Cerebellar nuclear complex (tissue), 1 donor: ENCODE results near the gene THPO.
A peak's percentile ranks its signal among the peaks of the same experiment; 100 is the strongest.
"Not testable (repeated sequence)": the region's sequence is repeated elsewhere in the genome, so short reads cannot be mapped to it uniquely, and the experiment has no call there.

Experiments
- DNase-seq, 2 experiments: peaks; one replicate each; lab custom pipeline; 2025; lab: John Stamatoyannopoulos, UW

THPO gene

DNA sequence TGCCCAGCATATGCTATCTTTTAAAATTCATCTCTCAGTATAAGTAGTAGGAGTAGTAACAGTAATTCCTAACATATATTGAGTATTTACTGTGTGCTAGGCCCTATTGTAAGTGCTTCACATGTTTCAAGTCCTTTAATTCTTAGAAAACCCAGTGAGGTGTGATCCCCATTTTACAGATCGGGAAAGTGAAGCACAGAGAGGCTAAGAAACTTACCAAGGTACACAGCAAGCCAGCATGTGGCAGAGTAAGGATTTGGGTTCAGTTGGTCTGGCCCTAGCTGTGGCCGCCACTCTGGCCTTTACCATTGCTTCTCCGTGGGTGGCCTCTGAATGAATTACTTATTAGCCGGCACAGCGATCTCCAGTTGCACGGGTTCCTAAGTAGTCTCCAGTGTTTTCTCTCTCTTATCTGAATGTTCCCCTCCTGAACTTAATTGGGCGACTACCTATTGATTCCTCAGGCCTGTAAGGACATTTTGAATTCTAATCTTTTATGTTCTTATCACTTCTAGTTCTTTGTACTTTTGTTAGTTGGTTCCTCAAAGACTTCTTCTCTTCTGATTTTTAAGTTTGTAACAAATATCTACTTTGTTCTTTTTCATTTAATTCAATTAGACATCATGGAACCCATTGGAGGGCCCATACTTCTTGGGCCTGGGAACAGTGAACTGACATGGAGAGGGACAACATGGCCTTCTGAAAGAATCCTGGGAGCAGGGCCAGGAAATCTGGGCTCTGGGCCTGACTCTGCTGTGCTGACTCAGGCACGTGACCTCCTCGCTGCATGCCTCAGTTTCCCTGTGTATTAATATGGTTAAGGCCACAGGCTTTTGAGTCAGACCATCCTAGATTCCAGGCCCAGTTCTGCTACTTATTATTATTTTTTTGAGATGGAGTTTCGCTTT lies 28.2 kb downstream of the THPO start:
- DNase-seq, result no peak

GRCh38 chr3:184348057-184348382 lies 30.0 kb downstream of the THPO start:
- DNase-seq, result no peak

DNA sequence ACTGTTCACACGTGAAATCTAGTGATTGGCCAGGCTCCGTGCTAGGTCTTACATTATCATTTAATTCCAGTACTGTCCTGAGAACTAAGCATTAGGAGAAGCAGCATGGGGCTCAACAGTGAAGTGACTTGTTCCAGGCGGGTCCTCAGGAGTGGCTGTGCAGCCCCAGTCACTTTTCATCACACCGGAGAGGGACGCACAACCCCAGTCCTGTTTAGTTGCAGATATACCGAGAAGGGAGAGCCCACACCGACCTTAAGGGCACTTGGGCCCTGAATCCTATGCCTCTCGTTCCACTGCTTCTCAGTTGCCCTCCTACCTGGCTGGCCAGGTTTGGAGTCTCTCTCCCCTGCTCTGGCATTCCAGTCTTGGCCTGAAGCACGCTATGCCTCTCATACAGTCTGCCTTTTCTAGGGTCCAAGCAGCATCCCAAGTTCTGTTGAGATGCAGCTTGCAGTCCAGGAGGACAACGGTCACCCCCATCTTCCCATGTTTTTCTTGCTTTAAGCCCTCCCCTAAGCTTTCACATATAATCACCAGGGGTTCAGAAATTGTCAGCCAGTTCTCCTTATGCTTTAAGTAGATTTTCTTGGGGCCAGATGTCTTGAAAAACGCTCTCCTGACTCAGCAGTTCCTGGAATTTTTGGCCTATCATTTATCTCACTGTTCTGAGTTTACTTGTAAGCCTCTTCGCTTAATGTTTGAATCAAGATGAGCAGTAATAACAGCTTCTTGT lies 30.5 kb downstream of the THPO start:
- no peak for DNase-seq

- DNase-seq, result no peak
Measured at GRCh38 chr3:184346480-184347190, 31.4 kb downstream of the THPO start.

- DNase-seq, result peak; percentile 55 to 88
Measured at GRCh38 chr3:184345317-184346144, 32.5 kb downstream of the THPO start.

DNA sequence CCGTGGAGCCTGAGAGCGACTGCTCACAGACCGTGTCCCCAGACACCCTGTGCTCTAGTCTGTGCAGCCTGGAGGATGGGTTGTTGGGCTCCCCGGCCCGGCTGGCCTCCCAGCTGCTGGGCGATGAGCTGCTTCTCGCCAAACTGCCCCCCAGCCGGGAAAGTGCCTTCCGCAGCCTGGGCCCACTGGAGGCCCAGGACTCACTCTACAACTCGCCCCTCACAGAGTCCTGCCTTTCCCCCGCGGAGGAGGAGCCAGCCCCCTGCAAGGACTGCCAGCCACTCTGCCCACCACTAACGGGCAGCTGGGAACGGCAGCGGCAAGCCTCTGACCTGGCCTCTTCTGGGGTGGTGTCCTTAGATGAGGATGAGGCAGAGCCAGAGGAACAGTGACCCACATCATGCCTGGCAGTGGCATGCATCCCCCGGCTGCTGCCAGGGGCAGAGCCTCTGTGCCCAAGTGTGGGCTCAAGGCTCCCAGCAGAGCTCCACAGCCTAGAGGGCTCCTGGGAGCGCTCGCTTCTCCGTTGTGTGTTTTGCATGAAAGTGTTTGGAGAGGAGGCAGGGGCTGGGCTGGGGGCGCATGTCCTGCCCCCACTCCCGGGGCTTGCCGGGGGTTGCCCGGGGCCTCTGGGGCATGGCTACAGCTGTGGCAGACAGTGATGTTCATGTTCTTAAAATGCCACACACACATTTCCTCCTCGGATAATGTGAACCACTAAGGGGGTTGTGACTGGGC lies 33.3 kb downstream of the THPO start:
- no peak for DNase-seq

DNA sequence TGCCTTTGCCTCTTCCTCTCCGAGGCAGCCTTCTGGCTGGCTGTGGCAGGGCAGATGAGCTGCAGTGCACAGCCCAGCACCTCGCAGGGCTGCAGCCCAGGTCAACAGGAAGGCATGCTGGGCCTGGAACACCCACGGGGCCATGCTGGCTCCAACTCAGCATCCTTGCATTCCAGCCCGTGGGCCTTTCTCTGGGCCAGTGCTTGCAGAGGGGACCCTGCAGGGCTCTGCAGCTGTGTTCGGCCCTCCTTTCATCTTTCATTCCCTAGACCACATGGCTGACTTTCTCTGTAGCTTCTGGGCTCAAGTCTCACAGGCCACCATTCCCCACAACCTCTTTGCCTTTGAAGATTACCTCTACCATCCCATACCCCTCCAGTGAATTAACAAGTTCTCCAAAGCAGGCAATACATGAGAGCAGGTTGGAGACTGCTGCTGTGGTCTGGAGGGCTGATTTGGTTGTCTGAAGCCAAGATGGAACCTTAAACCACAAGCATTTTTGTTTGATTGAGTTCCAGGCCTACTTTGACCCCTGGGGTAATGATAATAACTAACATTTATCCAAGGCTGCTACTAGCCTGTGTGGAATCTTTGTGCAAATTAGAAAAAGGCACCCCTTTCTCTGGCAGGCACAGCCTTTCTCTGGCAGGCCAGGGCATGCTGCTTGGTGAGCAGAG lies 34.7 kb downstream of the THPO start:
- no peak for DNase-seq

DNA sequence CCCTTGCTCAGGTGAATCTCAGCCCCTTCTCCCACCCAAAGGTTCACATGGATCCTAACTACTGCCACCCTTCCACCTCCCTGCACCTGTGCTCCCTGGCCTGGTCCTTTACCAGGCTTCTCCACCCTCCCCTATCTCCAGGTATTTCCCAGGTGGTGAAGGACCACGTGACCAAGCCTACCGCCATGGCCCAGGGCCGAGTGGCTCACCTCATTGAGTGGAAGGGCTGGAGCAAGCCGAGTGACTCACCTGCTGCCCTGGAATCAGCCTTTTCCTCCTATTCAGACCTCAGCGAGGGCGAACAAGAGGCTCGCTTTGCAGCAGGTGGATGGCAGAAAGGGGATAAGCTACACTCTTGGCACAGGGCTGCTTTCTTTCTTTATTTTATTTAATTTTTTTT lies 36.1 kb downstream of the THPO start:
- no peak for DNase-seq

GRCh38 chr3:184339451-184340135 lies 38.4 kb downstream of the THPO start:
- DNase-seq, result not testable (repeated sequence)

- DNase-seq, result no peak
Measured at GRCh38 chr3:184339001-184339400, 39.0 kb downstream of the THPO start.

DNA sequence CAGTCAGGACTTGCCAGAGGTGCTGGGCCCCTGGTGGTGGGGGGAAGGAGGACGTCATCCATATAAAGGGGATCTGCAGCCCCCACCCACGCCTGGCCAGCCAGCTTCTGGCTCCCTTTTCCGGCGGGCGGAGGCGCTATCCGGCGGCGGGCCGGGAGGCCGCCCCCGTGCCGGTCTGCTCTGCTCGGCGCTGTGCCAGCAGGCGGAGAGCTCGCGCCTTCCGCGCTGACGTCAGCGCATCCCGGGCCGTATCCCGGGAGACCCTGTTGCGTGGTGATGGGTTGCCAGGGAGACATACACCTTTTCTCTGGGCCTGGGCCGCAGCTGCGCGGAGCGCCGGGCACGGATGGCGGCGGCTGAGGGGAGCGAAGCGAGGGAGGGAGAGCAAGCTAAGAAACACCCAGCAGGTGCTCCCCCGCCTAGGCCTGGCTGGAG lies 39.5 kb downstream of the THPO start:
- peak in 1 of 2 experiments; percentile 80 for DNase-seq

DNA sequence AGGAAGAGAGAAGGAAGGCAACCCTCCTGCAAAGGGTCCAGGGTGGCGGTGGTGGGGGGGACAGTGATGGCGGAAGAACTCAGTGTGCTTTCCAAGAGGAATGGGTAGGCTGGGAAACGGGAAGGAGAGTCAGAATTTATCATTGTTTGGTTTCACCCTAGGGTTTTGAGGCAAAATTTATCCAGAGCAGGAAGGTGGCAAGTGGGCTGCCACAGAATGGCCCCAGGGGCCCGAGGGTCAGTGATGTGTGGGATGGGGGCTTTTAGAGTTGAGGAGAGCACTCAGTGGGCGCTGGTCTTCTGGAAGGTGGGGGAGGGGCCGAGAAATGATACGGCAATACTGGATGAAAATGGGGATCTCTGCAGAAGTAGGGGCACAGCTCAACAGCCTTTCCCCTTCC lies 40.0 kb downstream of the THPO start:
- DNase-seq, result no peak

DNA sequence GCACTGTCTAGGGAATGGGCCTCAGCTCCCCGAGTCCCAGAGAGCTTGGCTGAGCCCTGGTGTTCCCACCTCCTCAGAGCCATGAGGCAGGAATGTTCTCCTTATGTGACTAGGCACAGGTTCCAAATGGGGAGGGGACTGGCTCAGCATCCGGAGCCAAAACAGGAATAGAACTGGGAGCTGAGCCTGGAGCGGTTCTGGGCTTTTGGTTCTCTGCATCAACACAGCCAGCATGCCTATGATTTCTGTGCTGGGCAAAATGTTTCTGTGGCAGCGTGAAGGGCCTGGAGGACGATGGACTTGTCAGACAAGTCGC lies 40.6 kb downstream of the THPO start, which contains the start of gene FAM131A:
Gene FAM131A, plus strand, starts transcription at position 202 of the 316 bp plus-strand sequence. Its CDS starts 31 bp downstream, at position 233.
- peak; percentile 14 to 19 for DNase-seq

DNA sequence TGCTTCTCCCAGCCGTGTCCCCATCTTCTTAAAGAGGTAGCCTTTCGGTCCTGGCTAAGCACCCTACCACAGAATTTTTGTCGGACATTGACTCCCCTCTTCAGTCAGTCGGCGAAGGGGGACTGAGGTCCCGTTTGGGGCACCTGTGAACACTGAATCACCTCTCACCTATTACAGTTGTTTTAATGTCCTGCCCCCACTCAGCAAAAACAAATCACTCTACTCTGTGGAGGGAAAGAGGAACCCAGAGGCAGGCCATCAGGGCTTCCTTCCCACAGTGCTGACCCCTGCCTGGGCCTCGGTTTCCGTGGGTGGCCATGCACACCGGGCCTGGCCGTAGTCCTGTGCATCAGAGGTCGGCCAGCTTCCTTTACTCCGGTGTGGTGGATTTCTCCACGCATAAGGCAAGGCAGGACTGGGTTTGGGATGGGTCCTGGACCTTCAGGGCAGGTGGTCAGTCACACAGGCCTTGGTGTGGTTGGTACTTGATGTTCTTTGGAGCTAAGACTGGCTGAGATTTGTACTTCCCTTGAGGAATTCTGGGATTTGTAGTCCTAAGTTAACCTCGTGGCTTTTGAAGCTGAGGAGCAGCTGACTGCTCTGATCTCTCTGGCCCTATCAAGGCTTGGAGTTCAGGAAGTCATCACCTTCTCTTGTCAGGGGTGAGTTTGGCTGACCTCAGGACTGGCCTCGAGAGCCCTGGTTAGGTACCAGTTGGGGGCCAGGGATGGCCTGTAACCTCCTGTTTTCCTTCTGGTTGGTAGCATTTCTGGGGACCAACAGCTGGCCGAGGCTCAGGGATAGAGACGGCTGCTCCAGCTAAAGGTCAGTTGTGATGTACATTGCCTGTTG lies 41.2 kb downstream of the THPO start:
- peak; percentile 2 to 17 for DNase-seq

- DNase-seq, result peak in 1 of 2 experiments; percentile 38
Measured at GRCh38 chr3:184335661-184336546, 42.1 kb downstream of the THPO start.

DNA sequence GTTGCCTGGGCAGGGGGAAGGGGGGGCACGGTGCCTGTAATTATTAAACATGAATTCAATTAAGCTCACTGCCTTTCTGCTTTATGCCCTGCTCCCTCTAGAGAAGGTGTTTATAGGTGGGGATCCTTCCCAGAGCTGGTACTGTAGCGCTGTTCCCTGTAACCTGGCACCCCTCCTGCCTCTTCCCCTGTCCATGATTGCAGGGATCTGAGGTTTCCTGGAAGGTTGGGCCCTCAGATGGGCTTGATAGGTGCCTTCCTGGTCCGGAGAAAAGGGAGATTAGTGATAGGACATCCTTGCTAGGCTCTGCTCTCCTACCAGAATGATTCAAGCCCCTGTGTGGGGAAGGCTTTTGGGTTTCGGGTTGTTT lies 42.7 kb downstream of the THPO start:
- no peak for DNase-seq

- no peak for DNase-seq
Measured at GRCh38 chr3:184334470-184335158, 43.4 kb downstream of the THPO start.
